Mesendoderm (in vitro differentiated cells): Measurements from ENCODE around the gene B4GALT4.

Source experiments
- DNase-seq: peaks from one replicate; pipeline ENCODE4 v3.0.0; 2013
- H2AK5ac ChIP-seq: 2 replicates; pipeline ENCODE4 v1.6.1; 2013; ENCODE audit warnings: low read length, inconsistent platforms
- H2BK120ac ChIP-seq: 2 replicates; pipeline ENCODE4 v1.6.1; 2013; ENCODE audit warnings: low read depth, mild to moderate bottlenecking, low read length, moderate library complexity, mixed read lengths
- H2BK15ac ChIP-seq: replicated peaks from 2 replicates; pipeline ENCODE4 v1.6.1; 2013; ENCODE audit warnings: low read depth, mild to moderate bottlenecking, moderate library complexity
- H2BK5ac ChIP-seq: 2 replicates; pipeline ENCODE4 v1.6.1; 2013; ENCODE audit warnings: low read length, inconsistent platforms
- H3K18ac ChIP-seq: 2 replicates; pipeline ENCODE4 v1.6.1; 2013; ENCODE audit warnings: mild to moderate bottlenecking, low read length, mixed read lengths
- H3K23ac ChIP-seq: one replicate; pipeline ENCODE4 v1.6.1; 2013; ENCODE audit warnings: low read length
- H3K27ac ChIP-seq: 2 replicates; pipeline ENCODE4 v1.5.1; 2013; ENCODE audit warnings: low read depth, mild to moderate bottlenecking, inconsistent platforms, low read length, moderate library complexity
- H3K27me3 ChIP-seq: 2 replicates; pipeline ENCODE4 v1.6.1; 2013; ENCODE audit warnings: low read length, control low read depth, mild to moderate bottlenecking, inconsistent platforms; ENCODE audit not compliant: insufficient read depth, poor library complexity
- H3K36me3 ChIP-seq: 2 replicates; pipeline ENCODE4 v1.6.1; 2013; ENCODE audit warnings: low read length, inconsistent platforms; ENCODE audit not compliant: control insufficient read depth, insufficient read depth
- H3K4ac ChIP-seq: one replicate; pipeline ENCODE4 v1.6.1; 2013; ENCODE audit warnings: low read depth, mild to moderate bottlenecking, low read length, moderate library complexity
- H3K4me1 ChIP-seq: 2 replicates; pipeline ENCODE4 v1.6.1; 2013; ENCODE audit warnings: low read depth, low read length, inconsistent platforms; ENCODE audit not compliant: control insufficient read depth
- H3K4me2 ChIP-seq: 2 replicates; pipeline ENCODE4 v1.6.1; 2013; ENCODE audit warnings: low read length
- H3K4me3 ChIP-seq: 2 replicates; pipeline ENCODE4 v1.5.1; 2013; ENCODE audit warnings: mild to moderate bottlenecking, low read length
- H3K56ac ChIP-seq: one replicate; pipeline ENCODE4 v1.6.1; 2013; ENCODE audit warnings: low read length
- H3K79me1 ChIP-seq: 2 replicates; pipeline ENCODE4 v1.6.1; 2013; ENCODE audit warnings: low read length, inconsistent platforms
- H3K79me2 ChIP-seq: 2 replicates; pipeline ENCODE4 v1.6.1; 2013; ENCODE audit warnings: mild to moderate bottlenecking, low read length; ENCODE audit not compliant: control insufficient read depth, insufficient read depth
- H3K9ac ChIP-seq: 2 replicates; pipeline ENCODE4 v1.6.1; 2013; ENCODE audit warnings: low read length, inconsistent platforms
- H4K5ac ChIP-seq: one replicate; pipeline ENCODE4 v1.6.1; 2013; ENCODE audit warnings: low read length
- H4K8ac ChIP-seq: one replicate; pipeline ENCODE4 v1.6.1; 2013; ENCODE audit warnings: low read depth, mild to moderate bottlenecking, control low read depth, low read length, moderate library complexity
- WGBS: extraction: QIAGEN DNeasy Blood & Tissue Kit; methylation state at CpG from one replicate; pipeline ENCODE4 v1.1.7; 2013; ENCODE audit warnings: low lambda C conversion rate, missing lambda C conversion rate; ENCODE audit not compliant: insufficient coverage; ENCODE audit errors: extremely low coverage; 5-methylcytosine and 5-hydroxymethylcytosine counted together

Gene B4GALT4

DNA sequence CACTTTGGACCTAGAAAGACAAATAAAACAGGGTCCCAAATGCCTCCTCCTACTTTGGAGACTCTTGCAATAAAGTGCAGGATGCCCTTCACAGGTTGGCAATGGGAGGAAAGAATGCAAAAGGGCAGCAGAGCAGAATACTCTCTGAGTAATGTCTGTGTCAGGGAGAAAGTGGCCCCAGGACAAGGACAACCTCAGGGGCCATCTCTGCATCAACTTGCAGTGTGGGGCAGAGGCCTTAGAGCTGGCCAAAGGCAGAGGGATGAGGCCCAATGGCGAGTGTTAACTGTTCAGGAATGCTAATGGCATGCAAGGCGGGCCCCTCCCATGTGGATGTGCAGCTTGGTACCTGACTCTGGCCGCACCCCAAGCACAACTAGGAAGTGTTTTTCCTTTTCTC is 58.9 kb downstream of the B4GALT4 start:
- no peak overlapping the region for H2BK5ac ChIP-seq
- H4K5ac ChIP-seq = no peak overlapping the region
- no peak overlapping the region for H3K4me3 ChIP-seq
- no CpG with 5 or more reads among the region's 3 CpGs for WGBS
- H3K9ac ChIP-seq = no peak overlapping the region
- no peaks in the 10 kb centered on the region for H3K79me2 ChIP-seq
- H3K56ac ChIP-seq = no peak overlapping the region
- no peaks in the 10 kb centered on the region for H3K79me1 ChIP-seq
- no peak overlapping the region for H3K18ac ChIP-seq
- H3K27ac ChIP-seq = no peak overlapping the region
- DNase-seq = peak; percentile 12
- H3K23ac ChIP-seq = no peak overlapping the region
- H3K4ac ChIP-seq = no peak overlapping the region
- no peaks in the 10 kb centered on the region for H3K4me1 ChIP-seq
- no peaks in the 10 kb centered on the region for H3K36me3 ChIP-seq
- H2BK120ac ChIP-seq = no peak overlapping the region
- no peak overlapping the region for H4K8ac ChIP-seq
- no peak overlapping the region for H2BK15ac ChIP-seq
- H3K4me2 ChIP-seq = no peak overlapping the region
- H2AK5ac ChIP-seq = no peak overlapping the region
- no peaks in the 10 kb centered on the region for H3K27me3 ChIP-seq

DNA sequence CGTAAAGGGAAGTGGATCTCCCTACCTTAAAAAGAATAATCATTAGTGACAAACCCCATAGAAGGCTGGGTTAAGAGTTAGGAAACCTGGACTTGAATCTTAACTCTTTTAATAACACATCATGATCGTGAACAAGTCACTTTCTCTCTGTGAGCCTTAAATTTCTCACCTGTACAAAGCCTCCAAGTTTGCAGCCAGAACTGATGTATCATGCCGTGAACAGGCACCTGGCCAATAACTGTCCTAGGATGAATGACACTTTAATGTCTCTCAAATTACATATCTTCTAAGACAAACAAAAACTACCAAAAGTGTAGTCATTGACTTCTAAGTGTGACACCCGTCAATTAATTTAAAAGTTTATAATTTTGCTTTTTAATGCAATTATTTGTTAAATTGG is 63.4 kb downstream of the B4GALT4 start:
- Histone ChIP-seq H3K4me1 (no peaks in the 10 kb centered on the region), H3K23ac (no peak overlapping the region), H2BK15ac (no peak overlapping the region), H3K27me3 (no peaks in the 10 kb centered on the region), H3K79me2 (no peaks in the 10 kb centered on the region), H3K4me2 (no peak overlapping the region), H3K18ac (no peak overlapping the region), H3K36me3 (no peaks in the 10 kb centered on the region), H4K5ac (no peak overlapping the region), H3K9ac (no peak overlapping the region), H2AK5ac (no peak overlapping the region), H4K8ac (no peak overlapping the region), H3K56ac (no peak overlapping the region), H3K4me3 (no peak overlapping the region), H3K79me1 (no peaks in the 10 kb centered on the region), H3K27ac (no peak overlapping the region), H2BK120ac (no peak overlapping the region), H3K4ac (no peak overlapping the region), H2BK5ac (no peak overlapping the region)
- WGBS = no CpG with 5 or more reads among the region's 4 CpGs
- no peak for DNase-seq

DNA sequence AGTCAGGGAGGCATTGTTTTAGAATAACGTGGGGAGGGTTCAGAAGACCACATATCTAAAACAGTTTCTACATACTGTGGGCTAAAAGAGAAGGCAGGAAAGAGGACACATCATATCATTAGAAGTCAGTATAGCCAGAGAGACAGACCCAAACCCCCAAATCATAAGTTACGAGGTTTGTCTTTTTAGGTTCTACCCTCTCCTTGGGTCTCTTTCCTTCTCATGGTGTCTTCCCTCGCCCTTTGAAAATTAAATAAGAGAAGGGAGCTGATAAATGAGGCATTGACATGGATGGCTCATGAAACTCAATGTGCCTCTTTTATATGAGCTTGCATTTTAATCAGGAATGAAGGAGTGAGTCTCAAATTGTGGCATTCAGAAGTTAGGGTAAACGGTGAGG is 63.9 kb downstream of the B4GALT4 start:
- no peak for DNase-seq
- no peaks in the 10 kb centered on the region for H3K79me1 ChIP-seq

DNA sequence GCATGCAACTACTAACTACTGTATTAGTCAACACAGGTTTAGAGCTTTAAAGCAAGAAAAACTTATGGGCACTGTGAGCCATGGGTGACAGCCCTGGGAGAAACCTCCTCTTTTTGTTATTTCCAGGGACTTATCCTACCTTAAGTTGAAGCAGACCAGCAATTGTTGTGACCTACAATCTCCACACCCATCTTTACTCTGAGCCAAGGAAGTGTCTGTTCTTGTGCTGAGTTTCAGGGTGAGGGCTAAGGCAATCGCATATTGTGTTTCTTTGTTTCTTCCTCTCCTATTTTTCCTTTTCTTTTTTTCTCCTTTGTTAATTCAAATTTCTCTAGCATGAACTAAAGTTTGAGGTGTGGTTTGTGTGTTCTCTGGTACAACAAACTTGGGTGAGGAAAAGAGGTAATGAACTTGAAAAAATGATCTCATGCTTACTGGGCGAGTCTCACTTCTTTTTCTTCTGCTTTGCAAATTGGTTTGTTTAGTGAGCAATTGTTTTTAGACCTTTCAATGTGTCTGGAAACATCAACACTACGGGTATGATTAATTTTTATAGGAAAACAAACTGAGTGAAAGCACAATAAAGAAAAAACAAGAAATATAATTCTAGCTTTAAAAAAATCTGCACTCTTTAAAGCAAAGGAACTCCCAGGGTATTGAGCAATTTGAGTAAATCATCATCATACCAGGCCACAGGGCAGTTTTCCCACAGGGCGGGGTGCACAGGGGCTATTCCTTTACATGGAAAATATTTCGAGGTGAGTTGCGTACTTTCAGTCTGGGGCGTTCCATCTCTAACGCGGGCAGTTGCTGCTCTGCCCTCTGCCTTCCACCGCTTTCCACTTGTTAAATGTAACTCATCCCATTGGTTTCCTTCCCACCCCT is 64.6 kb downstream of the B4GALT4 start:
- Histone ChIP-seq H3K27me3 (no peaks in the 10 kb centered on the region), H2BK15ac (no peak overlapping the region), H3K9ac (no peak overlapping the region), H2BK5ac (no peak overlapping the region), H3K18ac (no peak overlapping the region), H4K5ac (no peak overlapping the region), H3K23ac (no peak overlapping the region), H3K4me2 (no peak overlapping the region), H3K27ac (no peak overlapping the region), H3K4me3 (no peak overlapping the region), H3K56ac (no peak overlapping the region), H3K79me2 (no peaks in the 10 kb centered on the region), H3K36me3 (no peaks in the 10 kb centered on the region), H4K8ac (no peak overlapping the region), H3K4ac (no peak overlapping the region), H3K4me1 (no peaks in the 10 kb centered on the region), H2AK5ac (no peak overlapping the region), H3K79me1 (no peaks in the 10 kb centered on the region), H2BK120ac (no peak overlapping the region)
- no CpG with 5 or more reads among the region's 10 CpGs for WGBS
- DNase-seq = no peak

More for the DNA sequence above, 63.9 kb downstream of the B4GALT4 start:
- H2AK5ac ChIP-seq = no peak overlapping the region
- H4K5ac ChIP-seq = no peak overlapping the region
- H3K27ac ChIP-seq = no peak overlapping the region
- H3K4me3 ChIP-seq = no peak overlapping the region
- no peak overlapping the region for H3K9ac ChIP-seq
- H3K27me3 ChIP-seq = no peaks in the 10 kb centered on the region
- no peak overlapping the region for H3K4ac ChIP-seq
- no CpG with 5 or more reads among the region's 4 CpGs for WGBS
- H3K18ac ChIP-seq = no peak overlapping the region
- no peaks in the 10 kb centered on the region for H3K4me1 ChIP-seq
- H2BK15ac ChIP-seq = no peak overlapping the region
- no peak overlapping the region for H4K8ac ChIP-seq
- H3K79me2 ChIP-seq = no peaks in the 10 kb centered on the region
- H2BK120ac ChIP-seq = no peak overlapping the region
- H3K56ac ChIP-seq = no peak overlapping the region
- no peak overlapping the region for H3K4me2 ChIP-seq
- H3K36me3 ChIP-seq = no peaks in the 10 kb centered on the region
- H3K23ac ChIP-seq = no peak overlapping the region
- H2BK5ac ChIP-seq = no peak overlapping the region

DNA sequence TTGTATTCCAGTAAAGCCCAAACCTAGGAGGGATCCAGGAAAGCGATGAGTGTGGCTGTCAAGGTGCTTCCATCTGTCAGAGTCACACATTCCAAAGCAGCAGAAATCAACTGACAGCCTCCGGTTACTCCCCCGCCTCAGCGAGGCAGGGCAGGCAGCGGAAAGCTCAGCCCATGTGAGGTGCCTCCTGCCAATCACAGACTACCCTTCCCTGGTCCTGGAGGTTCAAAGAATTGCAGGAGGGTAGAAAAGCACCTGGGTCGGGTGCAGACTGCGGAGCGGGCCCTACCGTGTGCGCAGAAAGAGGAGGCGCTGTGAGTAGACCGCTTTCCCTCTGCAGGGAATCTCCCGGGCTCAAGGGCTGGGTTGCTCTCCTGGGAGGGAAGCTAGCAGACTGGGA is 67.4 kb downstream of the B4GALT4 start, which contains the start of gene UPK1B:
Gene UPK1B, plus strand, starts transcription at position 274 of the 400 bp plus-strand sequence. CDS start 13,144 bp downstream, outside the sequence.
- no peak within 1 kb of the TSS for H3K27ac ChIP-seq
- no peak within 1 kb of the TSS for H3K4me2 ChIP-seq
- H3K27me3 ChIP-seq = no peaks in the 10 kb centered on the region
- H2BK15ac ChIP-seq = no peak within 1 kb of the TSS
- no peak within 1 kb of the TSS for H4K5ac ChIP-seq
- no peak within 1 kb of the TSS for H2AK5ac ChIP-seq
- no peaks in the 10 kb centered on the region for H3K79me1 ChIP-seq
- no peak within 1 kb of the TSS for H2BK5ac ChIP-seq
- H4K8ac ChIP-seq = no peak within 1 kb of the TSS
- H3K56ac ChIP-seq = no peak within 1 kb of the TSS
- no peak within 1 kb of the TSS for H2BK120ac ChIP-seq
- H3K36me3 ChIP-seq = no peaks in the 10 kb centered on the region
- H3K4me3 ChIP-seq = no peak within 1 kb of the TSS
- no peak within 1 kb of the TSS for H3K4ac ChIP-seq
- no peak within 1 kb of the TSS for H3K18ac ChIP-seq
- peak; percentile 82 for DNase-seq
- H3K4me1 ChIP-seq = no peaks in the 10 kb centered on the region
- peak within 1 kb of the TSS; percentile 9 for H3K9ac ChIP-seq
- no CpG with 5 or more reads among the region's 13 CpGs for WGBS
- no peak within 1 kb of the TSS for H3K23ac ChIP-seq
- H3K79me2 ChIP-seq = no peaks in the 10 kb centered on the region
